Panc1 (cell line): Measurements from ENCODE around the gene DELE1. TPM values are rescaled to one million over a fixed set of nuclear protein-coding genes. Genes with fewer than 3 reads are reported as not detected.

Experiments
- ATAC-seq: fragments of 200-7000 bp; cut with Tn5 transposase; 2 replicates; pipeline ENCODE4 v1.9.1; 2020; ENCODE audit warnings: mild to moderate bottlenecking, moderate library complexity
- BruUV-seq: library from RNA; stranded (reverse); fragments of 400-500 nt; replicated peaks from 2 replicates; lab custom pipeline; 2021; lab: Mats Ljungman, UMichigan
- CTCF ChIA-PET: fragments of 300-600 bp; sonication (Branson Sonifier 250); formaldehyde crosslinking; loops from one replicate; lab custom pipeline; 2022; ENCODE audit warnings: antibody characterized with exemption; lab: Charles Lee
- POLR2A ChIA-PET: fragments of 300-600 bp; sonication (Branson Sonifier 250); formaldehyde crosslinking; loops from one replicate; lab custom pipeline; 2022; ENCODE audit warnings: antibody characterized with exemption; lab: Charles Lee
- DNase-seq: peaks from one replicate; pipeline ENCODE4 v3.0.0-alpha.2; 2010; ENCODE audit warnings: low read depth, low spot score
- H3K27ac ChIP-seq: 2 replicates; pipeline ENCODE4 v1.5.1; 2011; ENCODE audit warnings: mild to moderate bottlenecking, low read length, inconsistent platforms
- H3K27me3 ChIP-seq: fragments of 200-500 bp; sonication (Bioruptor generic); 2 replicates; pipeline ENCODE4 v1.6.0; 2014; ENCODE audit warnings: low read length, inconsistent platforms; ENCODE audit not compliant: control insufficient read depth, insufficient read depth
- H3K36me3 ChIP-seq: fragments of 200-500 bp; sonication (Bioruptor generic); 2 replicates; pipeline ENCODE4 v1.5.1; 2014; ENCODE audit warnings: inconsistent platforms, mild to moderate bottlenecking, low read length, moderate library complexity; ENCODE audit not compliant: control insufficient read depth, insufficient read depth
- H3K4me1 ChIP-seq: 2 replicates; pipeline ENCODE4 v1.5.1; 2011; ENCODE audit warnings: inconsistent platforms, mild to moderate bottlenecking, low read length, moderate library complexity; ENCODE audit not compliant: control insufficient read depth, insufficient read depth
- H3K4me3 ChIP-seq, 2 experiments: 2 replicates each; pipeline ENCODE4 v1.5.1; 2011 to 2012; ENCODE audit warnings: low read depth in 2 of 2, low read length in 2 of 2, mild to moderate bottlenecking in 2 of 2, inconsistent platforms in 1 of 2, moderate library complexity in 1 of 2
- H3K9me3 ChIP-seq: fragments of 200-500 bp; sonication (Bioruptor generic); 2 replicates; pipeline ENCODE4 v1.5.1; 2014; ENCODE audit warnings: low read depth, mild to moderate bottlenecking, inconsistent platforms, low read length, moderate library complexity; ENCODE audit not compliant: control insufficient read depth, insufficient read depth
- POLR2AphosphoS5 ChIP-seq: IDR thresholded peaks from 2 replicates; pipeline ENCODE4 v1.6.1; 2012; ENCODE audit warnings: mild to moderate bottlenecking, low read depth, low read length, moderate library complexity
- SIN3A ChIP-seq: IDR thresholded peaks from 2 replicates; pipeline ENCODE4 v1.6.1; 2012; ENCODE audit warnings: low read depth, mild to moderate bottlenecking, low read length, moderate library complexity, borderline replicate concordance; ENCODE audit not compliant: insufficient read depth
- TCF7L2 ChIP-seq: IDR thresholded peaks from 2 replicates; pipeline ENCODE4 v1.6.1; 2011; ENCODE audit warnings: mild to moderate bottlenecking, low read depth, low read length, inconsistent platforms
- in situ Hi-C: cut with HindIII; loops from 2 replicates; pipeline ENCODE4 v1.10.0; 2016; ENCODE audit warnings: low sequenced_read_pairs, low pct_unique_long_range_greater_than_20kb
- intact Hi-C: fragments of 100-400 bp; cut with micrococcal nuclease; formaldehyde crosslinking; loops from one replicate; pipeline ENCODE4 v1.10.0; 2022; ENCODE audit not compliant: unreplicated experiment
- total RNA-seq: library from RNA; stranded (reverse); gene quantifications from one replicate; pipeline ENCODE4 v1.2.1, GENCODE V29; 2021; ENCODE audit not compliant: unreplicated experiment
- TF ChIP-seq, protein P1 (sequence below): fragments of 450-650 bp; IDR thresholded peaks from 2 replicates; pipeline ENCODE4 v1.5.1; 2017; ENCODE audit warnings: mild to moderate bottlenecking
- TF ChIP-seq, protein P2 (sequence below), 2 experiments: IDR thresholded peaks; 2 replicates each; pipeline ENCODE4 v1.6.1; 2011 to 2012; ENCODE audit warnings: low read depth in 2 of 2, control low read depth in 1 of 2, low read length in 1 of 2, mild to moderate bottlenecking in 1 of 2, moderate library complexity in 1 of 2; ENCODE audit not compliant: insufficient read depth in 1 of 2

The DELE1 gene
- total RNA-seq, 1 experiment from 2014 or later: 78.4 TPM

DNA sequence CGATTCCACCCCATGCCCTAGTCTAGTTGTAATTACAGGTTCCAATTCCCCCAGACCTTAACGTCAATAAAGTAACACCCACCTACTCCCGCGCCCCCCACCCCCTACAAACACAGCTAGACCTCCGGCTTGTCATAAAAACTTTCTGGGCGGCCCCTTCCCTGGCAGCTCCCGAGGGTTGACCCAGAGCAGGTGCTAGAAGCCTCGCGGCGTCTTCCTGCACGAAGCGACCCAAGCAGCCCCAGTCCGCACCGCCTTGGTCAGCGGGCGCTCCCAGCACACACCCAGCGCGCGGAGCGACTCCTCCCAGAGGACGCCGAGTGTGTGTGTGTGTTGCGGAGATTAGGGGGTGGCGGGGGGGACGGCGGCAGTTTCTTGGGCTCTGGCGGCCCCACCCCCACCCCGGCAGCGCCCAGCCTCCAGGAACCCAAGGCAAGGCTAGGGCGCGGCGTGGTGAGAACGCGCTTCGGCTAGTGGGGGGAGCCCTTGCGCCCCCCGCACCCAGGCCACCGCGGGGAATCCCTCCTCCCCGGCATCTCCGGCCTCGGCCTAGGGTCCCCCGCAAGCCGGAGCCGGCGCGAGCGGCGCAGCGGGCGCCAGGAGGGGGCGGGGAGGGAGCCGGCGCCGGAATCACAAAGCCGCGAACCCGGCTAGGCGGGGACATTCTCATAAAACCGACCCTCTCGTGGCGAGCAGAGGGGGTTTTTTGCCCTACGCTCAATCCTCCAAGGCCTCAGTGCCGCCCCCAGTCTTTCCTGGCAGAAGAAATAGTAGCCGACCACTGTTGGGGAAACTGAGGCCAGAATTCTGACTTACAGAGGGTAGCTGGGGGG, 47.7 kb upstream of the DELE1 start:
- ChIA-PET POLR2A (no interaction called here), CTCF (no interaction called here)
- peaks cover 14% of the 10 kb centered on the region for H3K4me1 ChIP-seq
- no peak overlapping the region for H3K27ac ChIP-seq
- no peak for TF ChIP-seq SIN3A
- TF ChIP-seq POLR2AphosphoS5: no peak
- TF ChIP-seq, protein P1, sequence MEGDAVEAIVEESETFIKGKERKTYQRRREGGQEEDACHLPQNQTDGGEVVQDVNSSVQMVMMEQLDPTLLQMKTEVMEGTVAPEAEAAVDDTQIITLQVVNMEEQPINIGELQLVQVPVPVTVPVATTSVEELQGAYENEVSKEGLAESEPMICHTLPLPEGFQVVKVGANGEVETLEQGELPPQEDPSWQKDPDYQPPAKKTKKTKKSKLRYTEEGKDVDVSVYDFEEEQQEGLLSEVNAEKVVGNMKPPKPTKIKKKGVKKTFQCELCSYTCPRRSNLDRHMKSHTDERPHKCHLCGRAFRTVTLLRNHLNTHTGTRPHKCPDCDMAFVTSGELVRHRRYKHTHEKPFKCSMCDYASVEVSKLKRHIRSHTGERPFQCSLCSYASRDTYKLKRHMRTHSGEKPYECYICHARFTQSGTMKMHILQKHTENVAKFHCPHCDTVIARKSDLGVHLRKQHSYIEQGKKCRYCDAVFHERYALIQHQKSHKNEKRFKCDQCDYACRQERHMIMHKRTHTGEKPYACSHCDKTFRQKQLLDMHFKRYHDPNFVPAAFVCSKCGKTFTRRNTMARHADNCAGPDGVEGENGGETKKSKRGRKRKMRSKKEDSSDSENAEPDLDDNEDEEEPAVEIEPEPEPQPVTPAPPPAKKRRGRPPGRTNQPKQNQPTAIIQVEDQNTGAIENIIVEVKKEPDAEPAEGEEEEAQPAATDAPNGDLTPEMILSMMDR: no peak
- TF ChIP-seq, protein P2, sequence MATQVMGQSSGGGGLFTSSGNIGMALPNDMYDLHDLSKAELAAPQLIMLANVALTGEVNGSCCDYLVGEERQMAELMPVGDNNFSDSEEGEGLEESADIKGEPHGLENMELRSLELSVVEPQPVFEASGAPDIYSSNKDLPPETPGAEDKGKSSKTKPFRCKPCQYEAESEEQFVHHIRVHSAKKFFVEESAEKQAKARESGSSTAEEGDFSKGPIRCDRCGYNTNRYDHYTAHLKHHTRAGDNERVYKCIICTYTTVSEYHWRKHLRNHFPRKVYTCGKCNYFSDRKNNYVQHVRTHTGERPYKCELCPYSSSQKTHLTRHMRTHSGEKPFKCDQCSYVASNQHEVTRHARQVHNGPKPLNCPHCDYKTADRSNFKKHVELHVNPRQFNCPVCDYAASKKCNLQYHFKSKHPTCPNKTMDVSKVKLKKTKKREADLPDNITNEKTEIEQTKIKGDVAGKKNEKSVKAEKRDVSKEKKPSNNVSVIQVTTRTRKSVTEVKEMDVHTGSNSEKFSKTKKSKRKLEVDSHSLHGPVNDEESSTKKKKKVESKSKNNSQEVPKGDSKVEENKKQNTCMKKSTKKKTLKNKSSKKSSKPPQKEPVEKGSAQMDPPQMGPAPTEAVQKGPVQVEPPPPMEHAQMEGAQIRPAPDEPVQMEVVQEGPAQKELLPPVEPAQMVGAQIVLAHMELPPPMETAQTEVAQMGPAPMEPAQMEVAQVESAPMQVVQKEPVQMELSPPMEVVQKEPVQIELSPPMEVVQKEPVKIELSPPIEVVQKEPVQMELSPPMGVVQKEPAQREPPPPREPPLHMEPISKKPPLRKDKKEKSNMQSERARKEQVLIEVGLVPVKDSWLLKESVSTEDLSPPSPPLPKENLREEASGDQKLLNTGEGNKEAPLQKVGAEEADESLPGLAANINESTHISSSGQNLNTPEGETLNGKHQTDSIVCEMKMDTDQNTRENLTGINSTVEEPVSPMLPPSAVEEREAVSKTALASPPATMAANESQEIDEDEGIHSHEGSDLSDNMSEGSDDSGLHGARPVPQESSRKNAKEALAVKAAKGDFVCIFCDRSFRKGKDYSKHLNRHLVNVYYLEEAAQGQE (IDR thresholded peaks at IDR 0.05; ENCODE audit: insufficient read depth in 1 of 2, low read depth in 2 of 2, low read length in 1 of 2): no peak
- TF ChIP-seq TCF7L2: no peak
- no TSS peak for BruUV-seq
- ATAC-seq (peak; percentile 24; the same call in 1 of the 2 replicates), DNase-seq (no peak)
- H3K36me3 ChIP-seq: no peaks in the 10 kb centered on the region; the same call in 1 of the 2 replicates
- H3K27me3 ChIP-seq: peaks cover 7% of the 10 kb centered on the region
- no peaks in the 10 kb centered on the region for H3K9me3 ChIP-seq
- H3K4me3 ChIP-seq: peak overlapping the region; percentile 45 to 46
- in situ Hi-C loops: no loop called here
- intact Hi-C loops: no loop called here

DNA sequence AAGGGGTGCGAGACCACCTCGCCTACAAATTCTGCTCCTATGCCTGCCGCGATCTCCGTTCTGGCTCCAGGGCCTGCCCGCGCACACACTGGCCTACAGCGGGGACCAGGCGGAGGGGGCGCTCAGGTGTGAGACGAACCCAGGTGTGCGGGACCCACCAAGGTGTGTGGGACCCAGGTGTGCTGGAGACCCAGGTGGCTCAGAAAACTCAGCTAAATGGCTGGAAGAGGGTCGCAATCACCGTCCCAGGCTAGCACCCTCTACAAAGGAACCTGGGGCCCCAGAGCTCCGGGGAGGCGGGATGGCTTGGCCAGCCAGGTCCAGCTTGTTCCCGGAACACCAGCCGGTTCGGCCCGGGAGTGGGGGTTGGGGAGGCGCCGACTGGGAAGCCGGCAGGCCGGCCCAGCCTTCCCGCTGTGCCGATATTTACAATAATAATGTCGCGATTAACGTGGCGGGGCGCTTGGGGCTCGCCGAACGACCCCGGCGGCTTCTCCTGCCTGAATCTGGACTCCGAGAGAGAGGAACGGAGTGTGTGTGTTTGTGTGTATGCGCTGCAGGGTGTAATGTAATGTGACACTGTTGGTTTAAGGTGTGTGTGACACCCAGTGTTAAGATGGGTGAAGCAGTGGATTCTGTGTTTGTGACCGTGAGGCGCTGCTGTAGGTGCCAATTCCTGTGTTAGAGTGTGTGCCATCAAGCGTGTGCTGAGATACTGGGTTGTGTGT, 46.9 kb upstream of the DELE1 start:
- DNase-seq (no peak), ATAC-seq (no peak)
- H3K27me3 ChIP-seq: peaks cover 7% of the 10 kb centered on the region
- no peaks in the 10 kb centered on the region; the same call in 1 of the 2 replicates for H3K36me3 ChIP-seq
- POLR2A ChIA-PET: no interaction called here
- peak overlapping the region; percentile 45 to 46 for H3K4me3 ChIP-seq
- peaks cover 14% of the 10 kb centered on the region for H3K4me1 ChIP-seq
- H3K27ac ChIP-seq: no peak overlapping the region
- no TSS peak for BruUV-seq
- TF ChIP-seq POLR2AphosphoS5: no peak
- TF ChIP-seq SIN3A: no peak
- TF ChIP-seq, protein P2 (IDR thresholded peaks at IDR 0.05; ENCODE audit: insufficient read depth in 1 of 2, low read depth in 2 of 2, low read length in 1 of 2): no peak
- TF ChIP-seq, protein P1: no peak
- TF ChIP-seq TCF7L2: no peak
- intact Hi-C loops (no loop called here), in situ Hi-C loops (no loop called here)
- CTCF ChIA-PET: no interaction called here
- H3K9me3 ChIP-seq: no peaks in the 10 kb centered on the region
